GM12878 (cell line): ENCODE data around the gene RAC3. TPM values are rescaled to one million over a fixed set of nuclear protein-coding genes. Genes with fewer than 3 reads are reported as not detected.
A peak's percentile ranks its signal among the peaks of the same experiment; 100 is the strongest.

ENCODE experiments used
- BMI1 ChIP-seq: fragments of 450-650 bp; IDR thresholded peaks from 2 replicates; pipeline ENCODE4 v1.6.1; 2016; ENCODE audit warnings: mild to moderate bottlenecking, moderate library complexity, borderline replicate concordance
- BRCA1 ChIP-seq: IDR thresholded peaks from 2 replicates; pipeline ENCODE4 v1.6.1; 2011; ENCODE audit warnings: low read depth, low read length, improper control_type of control experiment
- ESRRA ChIP-seq: IDR thresholded peaks from 2 replicates; pipeline ENCODE4 v1.6.1; 2012; ENCODE audit warnings: mild to moderate bottlenecking, low read length, improper control_type of control experiment
- FOXM1 ChIP-seq: IDR thresholded peaks from 2 replicates; pipeline ENCODE4 v1.6.1; 2012; ENCODE audit warnings: low read depth, mild to moderate bottlenecking, inconsistent platforms, low read length, moderate library complexity
- JUNB ChIP-seq: IDR thresholded peaks from 2 replicates; pipeline ENCODE4 v1.6.1; 2016; ENCODE audit warnings: antibody characterized with exemption, mild to moderate bottlenecking
- KAT2A ChIP-seq: conservative IDR thresholded peaks from 2 replicates; pipeline ENCODE4 v1.6.1; 2011; ENCODE audit warnings: low read depth, low read length; ENCODE audit not compliant: control insufficient read depth
- NR2C1 ChIP-seq: fragments of 450-650 bp; IDR thresholded peaks from 2 replicates; pipeline ENCODE4 v1.6.1; 2017; ENCODE audit warnings: antibody characterized with exemption, mild to moderate bottlenecking, moderate library complexity
- SUZ12 ChIP-seq: fragments of 200-600 bp; sonication (generic); IDR thresholded peaks from one replicate; pipeline ENCODE4 v1.6.1; 2018; ENCODE audit warnings: antibody characterized with exemption, mild to moderate bottlenecking; ENCODE audit not compliant: unreplicated experiment
- WRNIP1 ChIP-seq: IDR thresholded peaks from 2 replicates; pipeline ENCODE4 v1.6.1; 2011; ENCODE audit warnings: low read depth, low read length, improper control_type of control experiment, borderline replicate concordance
- ZNF207 ChIP-seq: fragments of 450-650 bp; IDR thresholded peaks from 2 replicates; pipeline ENCODE4 v1.6.1; 2014; ENCODE audit warnings: antibody characterized with exemption, mild to moderate bottlenecking, borderline replicate concordance
- ZNF24 ChIP-seq: fragments of 450-650 bp; IDR thresholded peaks from 2 replicates; pipeline ENCODE4 v1.6.1; 2017; ENCODE audit warnings: antibody characterized with exemption, mild to moderate bottlenecking
- ZNF274 ChIP-seq: IDR thresholded peaks from one replicate; pipeline ENCODE4 v1.8.0; 2011; ENCODE audit not compliant: insufficient read length, insufficient read depth
- polyA plus RNA-seq, 11 experiments: library from polyadenylated mRNA; depleted of rRNA in 4 of 11; unstranded in 6 of 11; stranded (reverse) in 5 of 11; fragments of >200 nt; fragmentation: Nextera tagmentation in 4 of 11; fragmentation: Illumina TruSeq in 1 of 11; extraction: Ambion mirVana in 4 of 11; extraction: Trizol in 1 of 11; gene quantifications; 1 replicate in 1 of 11; 2 replicates in 10 of 11; pipeline versions ENCODE4 v1.2.1 to v1.2.3, GENCODE V29; 2011 to 2016; ENCODE audit warnings: inconsistent platforms in 2 of 11, missing spikeins in 2 of 11, low read depth in 1 of 11
- total RNA-seq, 4 experiments: library from RNA; depleted of rRNA in 3 of 4; stranded (reverse); fragments of >200 nt in 3 of 4; fragmentation: Illumina TruSeq in 1 of 4; extraction: Trizol in 1 of 4; gene quantifications; 2 replicates each; pipeline versions ENCODE4 v1.2.1 to v1.2.3, GENCODE V29; 2013 to 2021
- TF ChIP-seq, protein P1 (sequence below): fragments of 450-650 bp; formaldehyde crosslinking; IDR thresholded peaks from 2 replicates; pipeline ENCODE4 v1.4.0; 2020; ENCODE audit warnings: mild to moderate bottlenecking, moderate library complexity
- TF ChIP-seq, protein P2 (sequence below): fragments of 150-350 bp; IDR thresholded peaks from 2 replicates; pipeline ENCODE4 v1.6.1; 2014; ENCODE audit warnings: mild to moderate bottlenecking, low read depth, low read length
- TF ChIP-seq, protein P3 (sequence below): fragments of 450-650 bp; IDR thresholded peaks from 2 replicates; pipeline ENCODE4 v1.6.1; 2018; ENCODE audit warnings: mild to moderate bottlenecking, low read depth, moderate library complexity; ENCODE audit not compliant: partially characterized antibody
- TF ChIP-seq, protein P4 (sequence below): fragments of 450-650 bp; IDR thresholded peaks from 2 replicates; pipeline ENCODE4 v1.6.1; 2016; ENCODE audit warnings: mild to moderate bottlenecking, moderate library complexity, borderline replicate concordance

Gene RAC3
- total and polyA plus RNA-seq, 10 of the 15 experiments (the other 5 are each of a cell fraction or from before 2014, with no cell fraction given): 0.11 to 32.9 (median 6.7) TPM

DNA sequence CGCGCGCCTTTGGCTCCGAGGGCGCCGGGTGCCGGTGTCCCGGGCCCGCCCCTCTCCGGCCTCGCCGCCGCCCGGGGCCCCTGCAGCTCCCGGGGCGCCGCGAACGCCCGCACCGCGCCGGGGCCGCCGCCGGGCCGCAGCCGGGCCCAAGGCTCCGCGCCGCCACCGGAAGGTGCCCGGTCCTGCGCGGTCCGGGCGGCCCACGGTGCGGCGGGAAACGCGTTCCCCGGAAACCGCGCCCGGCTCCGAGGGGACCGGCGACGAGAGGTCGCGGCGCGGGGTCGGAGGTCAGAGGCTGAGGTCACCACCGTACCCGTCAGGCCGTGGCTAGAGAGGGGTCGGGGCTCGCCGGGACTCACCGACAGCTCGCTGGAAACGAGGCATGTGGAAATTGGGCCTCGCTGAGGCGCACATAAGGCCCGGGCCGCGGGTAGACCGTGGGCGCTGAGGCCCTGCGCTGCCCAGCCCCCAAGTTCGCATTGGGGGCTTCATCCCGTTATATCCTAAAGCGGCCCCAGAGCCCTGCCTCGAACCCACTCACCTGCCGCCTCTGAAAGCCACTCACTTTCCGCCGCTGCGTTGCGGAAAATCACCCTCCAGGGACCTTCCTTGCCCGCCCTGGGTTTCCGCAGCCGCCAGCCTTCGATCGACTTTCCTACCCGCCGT lies 34.3 kb downstream of the RAC3 start, which contains the start of gene DUS1L (continued):
- TF ChIP-seq, protein P1, sequence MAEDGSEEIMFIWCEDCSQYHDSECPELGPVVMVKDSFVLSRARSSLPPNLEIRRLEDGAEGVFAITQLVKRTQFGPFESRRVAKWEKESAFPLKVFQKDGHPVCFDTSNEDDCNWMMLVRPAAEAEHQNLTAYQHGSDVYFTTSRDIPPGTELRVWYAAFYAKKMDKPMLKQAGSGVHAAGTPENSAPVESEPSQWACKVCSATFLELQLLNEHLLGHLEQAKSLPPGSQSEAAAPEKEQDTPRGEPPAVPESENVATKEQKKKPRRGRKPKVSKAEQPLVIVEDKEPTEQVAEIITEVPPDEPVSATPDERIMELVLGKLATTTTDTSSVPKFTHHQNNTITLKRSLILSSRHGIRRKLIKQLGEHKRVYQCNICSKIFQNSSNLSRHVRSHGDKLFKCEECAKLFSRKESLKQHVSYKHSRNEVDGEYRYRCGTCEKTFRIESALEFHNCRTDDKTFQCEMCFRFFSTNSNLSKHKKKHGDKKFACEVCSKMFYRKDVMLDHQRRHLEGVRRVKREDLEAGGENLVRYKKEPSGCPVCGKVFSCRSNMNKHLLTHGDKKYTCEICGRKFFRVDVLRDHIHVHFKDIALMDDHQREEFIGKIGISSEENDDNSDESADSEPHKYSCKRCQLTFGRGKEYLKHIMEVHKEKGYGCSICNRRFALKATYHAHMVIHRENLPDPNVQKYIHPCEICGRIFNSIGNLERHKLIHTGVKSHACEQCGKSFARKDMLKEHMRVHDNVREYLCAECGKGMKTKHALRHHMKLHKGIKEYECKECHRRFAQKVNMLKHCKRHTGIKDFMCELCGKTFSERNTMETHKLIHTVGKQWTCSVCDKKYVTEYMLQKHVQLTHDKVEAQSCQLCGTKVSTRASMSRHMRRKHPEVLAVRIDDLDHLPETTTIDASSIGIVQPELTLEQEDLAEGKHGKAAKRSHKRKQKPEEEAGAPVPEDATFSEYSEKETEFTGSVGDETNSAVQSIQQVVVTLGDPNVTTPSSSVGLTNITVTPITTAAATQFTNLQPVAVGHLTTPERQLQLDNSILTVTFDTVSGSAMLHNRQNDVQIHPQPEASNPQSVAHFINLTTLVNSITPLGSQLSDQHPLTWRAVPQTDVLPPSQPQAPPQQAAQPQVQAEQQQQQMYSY (CRISPR knock-in tag): 0 out of 2 replicates have a peak, but pooled peaks have one; percentile 39
- TF ChIP-seq ZNF207: no peak
- TF ChIP-seq BRCA1: peak; percentile 7; the same call in 1 of the 2 replicates
- peak; percentile 89 for TF ChIP-seq ESRRA
- TF ChIP-seq, protein P2, sequence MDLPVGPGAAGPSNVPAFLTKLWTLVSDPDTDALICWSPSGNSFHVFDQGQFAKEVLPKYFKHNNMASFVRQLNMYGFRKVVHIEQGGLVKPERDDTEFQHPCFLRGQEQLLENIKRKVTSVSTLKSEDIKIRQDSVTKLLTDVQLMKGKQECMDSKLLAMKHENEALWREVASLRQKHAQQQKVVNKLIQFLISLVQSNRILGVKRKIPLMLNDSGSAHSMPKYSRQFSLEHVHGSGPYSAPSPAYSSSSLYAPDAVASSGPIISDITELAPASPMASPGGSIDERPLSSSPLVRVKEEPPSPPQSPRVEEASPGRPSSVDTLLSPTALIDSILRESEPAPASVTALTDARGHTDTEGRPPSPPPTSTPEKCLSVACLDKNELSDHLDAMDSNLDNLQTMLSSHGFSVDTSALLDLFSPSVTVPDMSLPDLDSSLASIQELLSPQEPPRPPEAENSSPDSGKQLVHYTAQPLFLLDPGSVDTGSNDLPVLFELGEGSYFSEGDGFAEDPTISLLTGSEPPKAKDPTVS: 0 out of 2 replicates have a peak, but pooled peaks have one; percentile 29
- TF ChIP-seq, protein P3, sequence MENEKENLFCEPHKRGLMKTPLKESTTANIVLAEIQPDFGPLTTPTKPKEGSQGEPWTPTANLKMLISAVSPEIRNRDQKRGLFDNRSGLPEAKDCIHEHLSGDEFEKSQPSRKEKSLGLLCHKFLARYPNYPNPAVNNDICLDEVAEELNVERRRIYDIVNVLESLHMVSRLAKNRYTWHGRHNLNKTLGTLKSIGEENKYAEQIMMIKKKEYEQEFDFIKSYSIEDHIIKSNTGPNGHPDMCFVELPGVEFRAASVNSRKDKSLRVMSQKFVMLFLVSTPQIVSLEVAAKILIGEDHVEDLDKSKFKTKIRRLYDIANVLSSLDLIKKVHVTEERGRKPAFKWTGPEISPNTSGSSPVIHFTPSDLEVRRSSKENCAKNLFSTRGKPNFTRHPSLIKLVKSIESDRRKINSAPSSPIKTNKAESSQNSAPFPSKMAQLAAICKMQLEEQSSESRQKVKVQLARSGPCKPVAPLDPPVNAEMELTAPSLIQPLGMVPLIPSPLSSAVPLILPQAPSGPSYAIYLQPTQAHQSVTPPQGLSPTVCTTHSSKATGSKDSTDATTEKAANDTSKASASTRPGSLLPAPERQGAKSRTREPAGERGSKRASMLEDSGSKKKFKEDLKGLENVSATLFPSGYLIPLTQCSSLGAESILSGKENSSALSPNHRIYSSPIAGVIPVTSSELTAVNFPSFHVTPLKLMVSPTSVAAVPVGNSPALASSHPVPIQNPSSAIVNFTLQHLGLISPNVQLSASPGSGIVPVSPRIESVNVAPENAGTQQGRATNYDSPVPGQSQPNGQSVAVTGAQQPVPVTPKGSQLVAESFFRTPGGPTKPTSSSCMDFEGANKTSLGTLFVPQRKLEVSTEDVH: no peak
- TF ChIP-seq, protein P4, sequence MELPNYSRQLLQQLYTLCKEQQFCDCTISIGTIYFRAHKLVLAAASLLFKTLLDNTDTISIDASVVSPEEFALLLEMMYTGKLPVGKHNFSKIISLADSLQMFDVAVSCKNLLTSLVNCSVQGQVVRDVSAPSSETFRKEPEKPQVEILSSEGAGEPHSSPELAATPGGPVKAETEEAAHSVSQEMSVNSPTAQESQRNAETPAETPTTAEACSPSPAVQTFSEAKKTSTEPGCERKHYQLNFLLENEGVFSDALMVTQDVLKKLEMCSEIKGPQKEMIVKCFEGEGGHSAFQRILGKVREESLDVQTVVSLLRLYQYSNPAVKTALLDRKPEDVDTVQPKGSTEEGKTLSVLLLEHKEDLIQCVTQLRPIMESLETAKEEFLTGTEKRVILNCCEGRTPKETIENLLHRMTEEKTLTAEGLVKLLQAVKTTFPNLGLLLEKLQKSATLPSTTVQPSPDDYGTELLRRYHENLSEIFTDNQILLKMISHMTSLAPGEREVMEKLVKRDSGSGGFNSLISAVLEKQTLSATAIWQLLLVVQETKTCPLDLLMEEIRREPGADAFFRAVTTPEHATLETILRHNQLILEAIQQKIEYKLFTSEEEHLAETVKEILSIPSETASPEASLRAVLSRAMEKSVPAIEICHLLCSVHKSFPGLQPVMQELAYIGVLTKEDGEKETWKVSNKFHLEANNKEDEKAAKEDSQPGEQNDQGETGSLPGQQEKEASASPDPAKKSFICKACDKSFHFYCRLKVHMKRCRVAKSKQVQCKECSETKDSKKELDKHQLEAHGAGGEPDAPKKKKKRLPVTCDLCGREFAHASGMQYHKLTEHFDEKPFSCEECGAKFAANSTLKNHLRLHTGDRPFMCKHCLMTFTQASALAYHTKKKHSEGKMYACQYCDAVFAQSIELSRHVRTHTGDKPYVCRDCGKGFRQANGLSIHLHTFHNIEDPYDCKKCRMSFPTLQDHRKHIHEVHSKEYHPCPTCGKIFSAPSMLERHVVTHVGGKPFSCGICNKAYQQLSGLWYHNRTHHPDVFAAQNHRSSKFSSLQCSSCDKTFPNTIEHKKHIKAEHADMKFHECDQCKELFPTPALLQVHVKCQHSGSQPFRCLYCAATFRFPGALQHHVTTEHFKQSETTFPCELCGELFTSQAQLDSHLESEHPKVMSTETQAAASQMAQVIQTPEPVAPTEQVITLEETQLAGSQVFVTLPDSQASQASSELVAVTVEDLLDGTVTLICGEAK: peak; percentile 95
- TF ChIP-seq JUNB: no peak
- no peak for TF ChIP-seq ZNF274
- no peak for TF ChIP-seq KAT2A
- TF ChIP-seq FOXM1: no peak
- TF ChIP-seq NR2C1: peak; percentile 100
- TF ChIP-seq SUZ12: no peak
- no peak for TF ChIP-seq WRNIP1
- TF ChIP-seq BMI1: no peak
- peak; percentile 81 for TF ChIP-seq ZNF24
